Neuronal stem cell (in vitro differentiated cells): ENCODE results near the gene CNIH3.

Experiments used
- DNase-seq: peaks from one replicate; pipeline ENCODE4 v3.0.0-alpha.2; 2013; ENCODE audit warnings: low spot score
- H2AFZ ChIP-seq: one replicate; pipeline ENCODE4 v1.6.1; 2013; ENCODE audit warnings: mild to moderate bottlenecking, low read length, inconsistent platforms
- H2AK5ac ChIP-seq: 2 replicates; pipeline ENCODE4 v1.6.1; 2013; ENCODE audit warnings: low read depth, mild to moderate bottlenecking, inconsistent platforms, low read length, moderate library complexity, mixed read lengths
- H2BK120ac ChIP-seq: 2 replicates; pipeline ENCODE4 v1.6.1; 2013; ENCODE audit warnings: low read depth, mild to moderate bottlenecking, inconsistent platforms, low read length, moderate library complexity, mixed read lengths
- H2BK12ac ChIP-seq: one replicate; pipeline ENCODE4 v1.6.1; 2013; ENCODE audit warnings: low read length, inconsistent platforms
- H2BK15ac ChIP-seq: 2 replicates; pipeline ENCODE4 v1.6.1; 2013; ENCODE audit warnings: mild to moderate bottlenecking, low read length, inconsistent platforms, mixed read lengths
- H2BK5ac ChIP-seq: one replicate; pipeline ENCODE4 v1.6.1; 2013; ENCODE audit warnings: inconsistent platforms, mild to moderate bottlenecking, low read length, moderate library complexity
- H3K14ac ChIP-seq: one replicate; pipeline ENCODE4 v1.6.1; 2013; ENCODE audit warnings: low read length, inconsistent platforms
- H3K18ac ChIP-seq: 2 replicates; pipeline ENCODE4 v1.6.1; 2013; ENCODE audit warnings: low read length, inconsistent platforms
- H3K23ac ChIP-seq: 2 replicates; pipeline ENCODE4 v1.6.1; 2013; ENCODE audit warnings: low read depth, mild to moderate bottlenecking, mixed read lengths, low read length, inconsistent platforms; ENCODE audit not compliant: poor library complexity
- H3K27ac ChIP-seq: replicated peaks from 3 replicates; pipeline ENCODE4 v1.5.1; 2013; ENCODE audit warnings: low read length, inconsistent platforms
- H3K27me3 ChIP-seq, 3 experiments: 2 replicates each; pipeline ENCODE4 v1.6.1; 2013; ENCODE audit warnings: low read length in 3 of 3, mild to moderate bottlenecking in 2 of 3, inconsistent platforms in 1 of 3, low read depth in 1 of 3, mixed read lengths in 1 of 3, moderate library complexity in 1 of 3; ENCODE audit not compliant: control insufficient read depth in 3 of 3, insufficient read depth in 3 of 3
- H3K36me3 ChIP-seq, 2 donors: replicated peaks in 1 of 2; 2 replicates each; pipeline ENCODE4 v1.6.1; 2013; ENCODE audit warnings: low read length in 2 of 2; ENCODE audit not compliant: control insufficient read depth in 2 of 2, insufficient read depth in 2 of 2
- H3K4ac ChIP-seq: 2 replicates; pipeline ENCODE4 v1.6.1; 2013; ENCODE audit warnings: inconsistent platforms, mild to moderate bottlenecking, low read length, moderate library complexity
- H3K4me1 ChIP-seq, 2 donors: 1 replicate in 1 of 2; 2 replicates in 1 of 2; pipeline ENCODE4 v1.6.1; 2013; ENCODE audit warnings: low read length in 2 of 2, low read depth in 1 of 2; ENCODE audit not compliant: control insufficient read depth in 2 of 2, insufficient read depth in 1 of 2
- H3K4me2 ChIP-seq: one replicate; pipeline ENCODE4 v1.6.1; 2013; ENCODE audit warnings: mild to moderate bottlenecking, low read length, inconsistent platforms; ENCODE audit not compliant: insufficient read depth, poor library complexity, severe bottlenecking
- H3K4me3 ChIP-seq, 2 donors: 2 replicates each; pipeline ENCODE4 v1.5.1; 2013; ENCODE audit warnings: low read length in 2 of 2, mild to moderate bottlenecking in 2 of 2, inconsistent platforms in 1 of 2, moderate library complexity in 1 of 2
- H3K79me1 ChIP-seq: one replicate; pipeline ENCODE4 v1.6.1; 2013; ENCODE audit warnings: low read depth, mild to moderate bottlenecking, inconsistent platforms, low read length, moderate library complexity
- H3K9ac ChIP-seq: one replicate; pipeline ENCODE4 v1.6.1; 2013; ENCODE audit warnings: mild to moderate bottlenecking, low read depth, low read length, inconsistent platforms; ENCODE audit not compliant: poor library complexity
- H3K9me3 ChIP-seq, 2 donors: replicated peaks in 1 of 2; 2 replicates each; pipeline versions ENCODE3 to v1.6.1; 2013; ENCODE audit warnings: low read length in 2 of 2, mild to moderate bottlenecking in 2 of 2, inconsistent platforms in 1 of 2, low read depth in 1 of 2, mixed read lengths in 1 of 2, moderate library complexity in 1 of 2; ENCODE audit not compliant: control insufficient read depth in 2 of 2, insufficient read depth in 1 of 2
- H4K8ac ChIP-seq: one replicate; pipeline ENCODE4 v1.6.1; 2013; ENCODE audit warnings: low read depth, mild to moderate bottlenecking, inconsistent platforms, low read length, moderate library complexity
- H4K91ac ChIP-seq: one replicate; pipeline ENCODE4 v1.6.1; 2013; ENCODE audit warnings: low read length, low read depth, mild to moderate bottlenecking, inconsistent platforms; ENCODE audit not compliant: poor library complexity
- WGBS, 2 donors: extraction: QIAGEN DNeasy Blood & Tissue Kit; methylation state at CpG; one replicate each; pipeline ENCODE4 v1.1.7; 2013; ENCODE audit warnings: missing lambda C conversion rate in 2 of 2, mixed read lengths in 1 of 2; ENCODE audit not compliant: insufficient read length in 2 of 2, insufficient replicate concordance in 1 of 2; ENCODE audit errors: extremely low coverage in 2 of 2; 5-methylcytosine and 5-hydroxymethylcytosine counted together

Gene CNIH3

GRCh38 chr1:224579526-224579925, 36.6 kb upstream of the CNIH3 start:
- Histone ChIP-seq H4K91ac (no peak overlapping the region), H3K23ac (no peak overlapping the region), H3K4me3 (no peak overlapping the region), H3K14ac (no peak overlapping the region), H3K9me3 (no peaks in the 10 kb centered on the region), H3K18ac (no peak overlapping the region), H3K27me3 (no peaks in the 10 kb centered on the region), H2AK5ac (no peak overlapping the region), H4K8ac (no peak overlapping the region), H3K27ac (no peak overlapping the region), H3K79me1 (no peaks in the 10 kb centered on the region), H2BK5ac (no peak overlapping the region), H2BK15ac (no peak overlapping the region), H2AFZ (peak overlapping the region; percentile 43), H3K4ac (no peak overlapping the region), H3K9ac (no peak overlapping the region), H3K4me2 (no peak overlapping the region), H3K4me1 (peaks cover 0 to 3% of the 10 kb centered on the region in 2 donors), H2BK12ac (no peak overlapping the region), H3K36me3 (no peaks in the 10 kb centered on the region), H2BK120ac (no peak overlapping the region)
- WGBS, 2 donors = no CpG with 5 or more reads among the region's 1 CpG
- no peak for DNase-seq

- Histone ChIP-seq H3K9me3 (no peaks in the 10 kb centered on the region), H2AK5ac (no peak overlapping the region), H3K23ac (no peak overlapping the region), H3K4ac (no peak overlapping the region), H2BK5ac (no peak overlapping the region), H3K4me3 (no peak overlapping the region), H3K79me1 (no peaks in the 10 kb centered on the region), H3K18ac (no peak overlapping the region), H3K4me2 (no peak overlapping the region), H3K4me1 (peaks cover 0 to 3% of the 10 kb centered on the region in 2 donors), H2BK12ac (no peak overlapping the region), H2AFZ (peak overlapping the region; percentile 43), H3K27me3 (no peaks in the 10 kb centered on the region), H3K36me3 (no peaks in the 10 kb centered on the region), H2BK120ac (no peak overlapping the region), H4K8ac (no peak overlapping the region), H3K27ac (no peak overlapping the region), H4K91ac (no peak overlapping the region), H3K9ac (no peak overlapping the region), H3K14ac (no peak overlapping the region), H2BK15ac (no peak overlapping the region)
- no peak for DNase-seq
- no CpG with 5 or more reads among the region's 3 CpGs for WGBS, 2 donors
Measured at GRCh38 chr1:224580006-224580405, 36.1 kb upstream of the CNIH3 start.

- Histone ChIP-seq H4K8ac (no peak overlapping the region), H3K36me3 (no peaks in the 10 kb centered on the region), H3K4me1 (peaks cover 0 to 3% of the 10 kb centered on the region in 2 donors), H3K9me3 (no peaks in the 10 kb centered on the region), H4K91ac (no peak overlapping the region), H3K4me3 (no peak overlapping the region), H2BK15ac (no peak overlapping the region), H3K79me1 (no peaks in the 10 kb centered on the region), H2AFZ (no peak overlapping the region), H2BK5ac (no peak overlapping the region), H3K4ac (no peak overlapping the region), H2BK120ac (no peak overlapping the region), H2BK12ac (no peak overlapping the region), H2AK5ac (no peak overlapping the region), H3K27me3 (no peaks in the 10 kb centered on the region), H3K27ac (no peak overlapping the region), H3K18ac (no peak overlapping the region), H3K9ac (no peak overlapping the region), H3K23ac (no peak overlapping the region), H3K4me2 (no peak overlapping the region), H3K14ac (no peak overlapping the region)
- DNase-seq = no peak
- no CpG with 5 or more reads among the region's 1 CpG for WGBS, 2 donors
Measured at GRCh38 chr1:224582041-224582440, 34.1 kb upstream of the CNIH3 start.

GRCh38 chr1:224583774-224584173, 32.3 kb upstream of the CNIH3 start:
- H3K14ac ChIP-seq = no peak overlapping the region
- H3K4me2 ChIP-seq = no peak overlapping the region
- H3K4ac ChIP-seq = no peak overlapping the region
- H2AFZ ChIP-seq = no peak overlapping the region
- peaks cover 0 to 3% of the 10 kb centered on the region in 2 donors for H3K4me1 ChIP-seq
- no peak overlapping the region for H2AK5ac ChIP-seq
- no peak overlapping the region for H2BK120ac ChIP-seq
- no peak for DNase-seq
- no peaks in the 10 kb centered on the region for H3K36me3 ChIP-seq
- H2BK12ac ChIP-seq = no peak overlapping the region
- H2BK5ac ChIP-seq = no peak overlapping the region
- no peaks in the 10 kb centered on the region for H3K79me1 ChIP-seq
- H4K8ac ChIP-seq = no peak overlapping the region
- WGBS, 2 donors = no CpG with 5 or more reads among the region's 3 CpGs
- no peak overlapping the region for H3K4me3 ChIP-seq
- H3K27ac ChIP-seq = no peak overlapping the region
- no peak overlapping the region for H3K23ac ChIP-seq
- H4K91ac ChIP-seq = no peak overlapping the region
- H3K9ac ChIP-seq = no peak overlapping the region
- H3K27me3 ChIP-seq = no peaks in the 10 kb centered on the region
- H3K9me3 ChIP-seq = no peaks in the 10 kb centered on the region
- no peak overlapping the region for H2BK15ac ChIP-seq
- H3K18ac ChIP-seq = no peak overlapping the region
